Measurements from ENCODE around the gene PNPLA3. TPM values are rescaled to one million over a fixed set of nuclear protein-coding genes. Genes with fewer than 3 reads are reported as not detected.
A peak's percentile ranks its signal among the peaks of the same experiment; 100 is the strongest.

The PNPLA3 gene
- total RNA-seq, 1 experiment from 2014 or later: 17.5 TPM

DNA sequence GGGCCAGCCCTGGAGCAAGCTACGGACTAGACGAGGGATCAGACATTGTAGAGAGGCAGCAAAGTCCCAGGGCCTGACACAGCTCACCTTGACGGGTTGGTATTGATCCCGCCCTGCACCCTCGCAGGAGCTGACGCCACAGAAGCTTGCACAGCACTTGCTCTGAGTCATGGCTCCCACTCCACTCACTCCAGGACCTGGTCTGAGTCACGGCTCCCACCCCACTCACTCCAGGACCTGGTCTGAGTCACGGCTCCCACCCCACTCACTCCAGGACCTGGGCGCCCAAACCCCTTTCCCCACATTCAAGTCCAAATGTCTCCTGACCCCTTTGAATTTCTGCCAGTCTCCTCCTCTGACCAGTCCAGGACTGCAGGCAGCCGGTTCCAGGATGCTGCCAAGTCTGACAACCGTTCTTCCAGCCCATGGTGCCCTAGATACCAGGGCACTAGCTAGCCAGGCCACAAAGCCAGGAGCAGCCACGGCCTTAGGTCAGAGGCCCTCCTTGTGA lies 25.8 kb upstream of the PNPLA3 start:
- Histone ChIP-seq H3K27me3 (ENCODE audit: insufficient read depth, low read length) (no peaks in the 10 kb centered on the region; the same call in 1 of the 2 replicates), H4K5ac (ENCODE audit: insufficient read length, low read depth, low read length) (no peak overlapping the region), H2BK120ac (ENCODE audit: low read depth, low read length, poor library complexity, severe bottlenecking) (no peak overlapping the region), H4K20me1 (ENCODE audit: control insufficient read depth, insufficient read depth, insufficient read length) (no peaks in the 10 kb centered on the region), H3K9me3 (ENCODE audit: control insufficient read depth, low read depth, low read length) (no peaks in the 10 kb centered on the region), H3K23me2 (ENCODE audit: insufficient read length, low read depth, low read length, poor library complexity, severe bottlenecking) (no peaks in the 10 kb centered on the region), H3K9ac (ENCODE audit: extremely low read depth, insufficient read length, low read length) (no peak overlapping the region), H2AFZ (ENCODE audit: low read length) (no peak overlapping the region), H3K18ac (ENCODE audit: insufficient read length, low read depth, low read length) (no peak overlapping the region), H2BK5ac (ENCODE audit: insufficient read length, low read length) (no peak overlapping the region), H3K4me2 (ENCODE audit: insufficient read depth, insufficient read length, low read length) (no peak overlapping the region), H3K56ac (ENCODE audit: insufficient read length, low read depth, low read length) (no peak overlapping the region), H3K79me2 (ENCODE audit: insufficient read depth, low read length) (no peaks in the 10 kb centered on the region), H4K8ac (replicated peaks; ENCODE audit: insufficient read length, low read depth, low read length) (no peak overlapping the region), H4K91ac (ENCODE audit: insufficient read length, low read depth, low read length) (no peak overlapping the region), H2BK20ac (ENCODE audit: low read depth, low read length, poor library complexity, severe bottlenecking) (no peak overlapping the region), H2BK12ac (ENCODE audit: insufficient read length, low read depth, low read length) (no peak overlapping the region), H3K4ac (ENCODE audit: low read depth, low read length) (no peak overlapping the region), H2BK15ac (ENCODE audit: low read depth, low read length) (no peak overlapping the region), H3K4me1 (ENCODE audit: insufficient read depth, low read length) (no peaks in the 10 kb centered on the region), H3K23ac (ENCODE audit: insufficient read length, low read depth, low read length) (no peak overlapping the region), H3K27ac (ENCODE audit: insufficient read length, low read depth, low read length) (no peak overlapping the region), H2AK5ac (ENCODE audit: insufficient read length, low read length) (no peak overlapping the region), H3K79me1 (ENCODE audit: insufficient read depth, low read depth, low read length, poor library complexity, severe bottlenecking) (no peaks in the 10 kb centered on the region), H3K14ac (ENCODE audit: insufficient read depth, low read length) (no peak overlapping the region), H3T11ph (ENCODE audit: low read length) (no peak overlapping the region)
- Mint-ChIP-seq H3K27me3 (ENCODE audit: low read depth) (peaks cover 27% of the 10 kb centered on the region), H3K4me3 (no peak overlapping the region), H3K27ac (peak overlapping the region in 1 of 3 experiments; percentile 52; a peak in 1 of 7 replicates), H3K9me3 (peaks cover 0 to 2% of the 10 kb centered on the region in 2 experiments; a peak in 1 of 5 replicates), H3K36me3 (ENCODE audit: insufficient read depth in 1 of 3, low read depth in 3 of 3) (no peaks in the 10 kb centered on the region), H3K4me1 (peaks cover 2 to 7% of the 10 kb centered on the region in 2 experiments; a peak in 1 of 4 replicates)
- no peak for TF ChIP-seq CTCF (conservative IDR thresholded peaks at IDR 0.05)
- no peak for DNase-seq
- no CpG with 5 or more reads among the region's 12 CpGs for WGBS (ENCODE audit: extremely low coverage, insufficient read length, low lambda C conversion rate)
